ENCODE results near the gene ACBD6. TPM values are rescaled to one million over a fixed set of nuclear protein-coding genes. Genes with fewer than 3 reads are reported as not detected.

Gene ACBD6
- total RNA-seq, 1 donor from 2014 or later = 59.2 TPM

- DNase-seq (ENCODE audit: low read depth) = no peak
Measured at GRCh38 chr1:180272395-180272794, 230.0 kb downstream of the ACBD6 start.

GRCh38 chr1:180271272-180272255 lies 230.8 kb downstream of the ACBD6 start:
- DNase-seq (ENCODE audit: low read depth) = peak; percentile 91

GRCh38 chr1:180270530-180271271 lies 231.7 kb downstream of the ACBD6 start:
- DNase-seq (ENCODE audit: low read depth) = no peak

GRCh38 chr1:180269645-180270529 lies 232.5 kb downstream of the ACBD6 start:
- DNase-seq (ENCODE audit: low read depth) = peak; percentile 78

GRCh38 chr1:180268556-180269075 lies 233.8 kb downstream of the ACBD6 start:
- DNase-seq (ENCODE audit: low read depth) = peak; percentile 53

GRCh38 chr1:180267761-180268555 lies 234.4 kb downstream of the ACBD6 start:
- DNase-seq (ENCODE audit: low read depth) = no peak

- no peak for DNase-seq (ENCODE audit: low read depth)
Measured at GRCh38 chr1:180267211-180267561, 235.2 kb downstream of the ACBD6 start.

- no peak for DNase-seq (ENCODE audit: low read depth)
Measured at GRCh38 chr1:180266275-180267210, 235.8 kb downstream of the ACBD6 start.

GRCh38 chr1:180265871-180266270 lies 236.5 kb downstream of the ACBD6 start:
- no peak for DNase-seq (ENCODE audit: low read depth)

GRCh38 chr1:180265201-180265600 lies 237.2 kb downstream of the ACBD6 start:
- no peak for DNase-seq (ENCODE audit: low read depth)

- DNase-seq (ENCODE audit: low read depth) = no peak
Measured at GRCh38 chr1:180264595-180264994, 237.8 kb downstream of the ACBD6 start.

GRCh38 chr1:180262628-180263488 lies 239.5 kb downstream of the ACBD6 start:
- DNase-seq (ENCODE audit: low read depth) = no peak

GRCh38 chr1:180261524-180262155 lies 240.7 kb downstream of the ACBD6 start:
- no peak for DNase-seq (ENCODE audit: low read depth)

- no peak for DNase-seq (ENCODE audit: low read depth)
Measured at GRCh38 chr1:180261030-180261429, 241.3 kb downstream of the ACBD6 start.

GRCh38 chr1:180260541-180260940 lies 241.8 kb downstream of the ACBD6 start:
- no peak for DNase-seq (ENCODE audit: low read depth)

GRCh38 chr1:180259431-180260338 lies 242.7 kb downstream of the ACBD6 start:
- DNase-seq (ENCODE audit: low read depth) = no peak
